ENCODE data around the gene MED4. TPM values are rescaled to one million over a fixed set of nuclear protein-coding genes. Genes with fewer than 3 reads are reported as not detected.

The MED4 gene
- total RNA-seq, 1 experiment from 2014 or later = 46.9 TPM

GRCh38 chr13:48042894-48043293 is 52.0 kb downstream of the MED4 start:
- RAD21 ChIA-PET (ENCODE audit: low non-redundant PET in 1 of 2, low total read pairs in 2 of 2, uncharacterized antibody in 2 of 2, unreplicated experiment in 2 of 2) = no interaction called here
- Histone ChIP-seq H3K9ac (ENCODE audit: low read length) (no peak overlapping the region), H3K27me3 (ENCODE audit: insufficient read depth, low read length) (no peaks in the 10 kb centered on the region), H3K36me3 (ENCODE audit: control insufficient read depth in 1 of 2, insufficient read depth in 2 of 2, low read length in 2 of 2) (peaks cover 10 to 21% of the 10 kb centered on the region in 2 experiments; a peak in 3 of 4 replicates), H3K4me1 (ENCODE audit: control insufficient read depth in 1 of 2, insufficient read depth in 2 of 2, low read length in 2 of 2) (peaks cover 9 to 19% of the 10 kb centered on the region in 2 experiments), H3K79me2 (ENCODE audit: insufficient read depth, low read length) (peaks cover 30% of the 10 kb centered on the region), H3K9me2 (ENCODE audit: insufficient read depth) (no peaks in the 10 kb centered on the region), H3K9me3 (ENCODE audit: control insufficient read depth in 1 of 2, insufficient read depth in 1 of 2, low read depth in 1 of 2, low read length in 2 of 2) (no peaks in the 10 kb centered on the region), H3K27ac (ENCODE audit: low read depth, low read length) (no peak overlapping the region), H2AFZ (ENCODE audit: low read depth, low read length, poor library complexity, severe bottlenecking) (no peak overlapping the region), H3K4me3 (replicated peaks in 1 of 2; ENCODE audit: low read depth in 1 of 2, low read length in 2 of 2) (no peak overlapping the region), H4K20me1 (ENCODE audit: insufficient read depth) (no peaks in the 10 kb centered on the region), H3K4me2 (ENCODE audit: low read length) (no peak overlapping the region)
- CTCF ChIA-PET = no interaction called here
- BruUV-seq (replicated peaks) = no TSS peak
- intact Hi-C loops (cut with micrococcal nuclease) = no loop called here
- TF ChIP-seq REST (IDR thresholded peaks at IDR 0.05; ENCODE audit: low read depth) (no peak), ZFX (IDR thresholded peaks at IDR 0.05) (no peak), CBX3 (IDR thresholded peaks at IDR 0.05; ENCODE audit: low read depth) (no peak), SRF (IDR thresholded peaks at IDR 0.05; ENCODE audit: low read depth) (no peak), YY1 (IDR thresholded peaks at IDR 0.05; ENCODE audit: extremely low read depth, insufficient replicate concordance, low read depth, low read length) (no peak), ZBTB33 (IDR thresholded peaks at IDR 0.05; ENCODE audit: extremely low read depth, insufficient replicate concordance, low read length) (no peak), POLR2A (IDR thresholded peaks at IDR 0.05; ENCODE audit: borderline replicate concordance, extremely low read depth, insufficient read depth, insufficient read length) (no peak), CTCF (IDR thresholded peaks at IDR 0.05 in 2 of 3, conservative IDR thresholded peaks at IDR 0.05 in 1 of 3; ENCODE audit: borderline replicate concordance in 1 of 3, insufficient read depth in 1 of 3, low read depth in 2 of 3, low read length in 2 of 3) (no peak), EZH2 (IDR thresholded peaks at IDR 0.05) (no peak), TCF7L2 (IDR thresholded peaks at IDR 0.05; ENCODE audit: borderline replicate concordance, extremely low read depth, insufficient read depth, insufficient read length) (no peak), FOSL1 (IDR thresholded peaks at IDR 0.05; ENCODE audit: low read depth) (no peak), SIN3A (IDR thresholded peaks at IDR 0.05; ENCODE audit: low read depth) (no peak), EGR1 (IDR thresholded peaks at IDR 0.05; ENCODE audit: low read depth) (no peak), EZH2phosphoT487 (IDR thresholded peaks at IDR 0.05; ENCODE audit: borderline replicate concordance) (no peak)
- DNase-seq (ENCODE audit: low read depth, low spot score) = no peak
- no peak for ATAC-seq
- POLR2A ChIA-PET = no interaction called here

Data from HCT116 (cell line).